GM19467 (cell line): ENCODE results near the gene EML1.

Source experiments
- ATAC-seq: cut with Tn5 transposase; IDR thresholded peaks from one replicate; pipeline ENCODE4 v1.9.1; 2021; ENCODE audit warnings: mild to moderate bottlenecking, moderate library complexity; ENCODE audit not compliant: unreplicated experiment

EML1 gene

GRCh38 chr14:99862136-99862535 is 68.9 kb downstream of the EML1 start:
- no peak for ATAC-seq

GRCh38 chr14:99863059-99863458 is 69.8 kb downstream of the EML1 start:
- no peak for ATAC-seq

GRCh38 chr14:99865408-99865807 is 72.2 kb downstream of the EML1 start:
- no peak for ATAC-seq

- ATAC-seq, result no peak
Observed at GRCh38 chr14:99870617-99871016, 77.4 kb downstream of the EML1 start.

GRCh38 chr14:99871771-99872170 is 78.6 kb downstream of the EML1 start:
- ATAC-seq, result no peak

DNA sequence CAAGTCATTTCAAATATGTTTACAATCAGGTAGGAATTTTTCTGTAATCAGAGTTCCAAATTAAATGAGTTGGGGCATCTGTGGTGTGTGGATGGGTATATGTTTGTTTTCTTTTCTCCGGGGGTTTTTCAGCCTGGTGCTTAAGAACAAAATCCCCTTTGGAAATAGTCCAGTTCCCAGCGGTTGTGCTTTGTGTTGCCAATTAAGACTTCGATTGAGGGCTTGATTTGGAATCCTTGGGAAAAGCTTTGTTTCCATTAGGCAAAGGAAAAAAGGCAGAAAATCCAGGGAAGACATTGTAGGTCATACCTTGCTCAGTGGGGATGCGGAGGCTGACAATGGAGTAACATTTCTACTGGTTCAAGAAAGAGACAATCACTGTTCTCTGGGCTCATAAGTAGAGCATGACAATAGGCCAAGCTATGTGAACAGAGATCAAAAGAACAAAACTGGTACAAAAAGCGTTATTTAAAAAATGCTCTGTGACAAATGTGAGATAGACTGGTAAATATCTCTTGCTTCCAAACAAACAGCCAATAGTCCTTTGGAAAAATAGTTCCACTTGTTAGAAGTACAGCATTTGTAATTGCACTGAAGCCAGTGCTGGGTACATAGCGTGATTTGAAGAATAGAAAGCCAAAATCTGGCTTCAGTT is 79.7 kb downstream of the EML1 start:
- ATAC-seq, result no peak

GRCh38 chr14:99873653-99874052 is 80.4 kb downstream of the EML1 start:
- no peak for ATAC-seq

GRCh38 chr14:99874306-99874705 is 81.1 kb downstream of the EML1 start:
- ATAC-seq, result no peak

DNA sequence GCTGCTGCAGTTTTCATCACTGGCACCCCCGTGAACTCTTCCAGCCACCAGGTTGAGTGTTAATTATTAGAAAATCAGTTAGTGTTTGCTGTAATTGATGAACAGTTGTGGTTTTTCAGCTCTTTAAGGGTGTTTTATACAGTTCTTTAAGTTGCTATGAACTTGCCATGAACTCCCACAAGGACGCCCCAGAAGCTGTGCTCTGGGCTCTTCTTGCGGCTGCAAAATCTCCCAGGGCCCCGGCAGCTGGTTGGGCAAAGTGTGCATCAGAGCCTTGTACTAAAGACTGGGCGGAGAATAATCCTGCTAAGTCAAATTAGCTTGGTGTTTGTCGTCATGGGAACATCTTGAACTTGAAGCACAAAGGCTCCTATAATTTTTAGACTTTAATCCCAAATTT is 82.2 kb downstream of the EML1 start:
- no peak for ATAC-seq

GRCh38 chr14:99875836-99876235 is 82.6 kb downstream of the EML1 start:
- ATAC-seq, result no peak

DNA sequence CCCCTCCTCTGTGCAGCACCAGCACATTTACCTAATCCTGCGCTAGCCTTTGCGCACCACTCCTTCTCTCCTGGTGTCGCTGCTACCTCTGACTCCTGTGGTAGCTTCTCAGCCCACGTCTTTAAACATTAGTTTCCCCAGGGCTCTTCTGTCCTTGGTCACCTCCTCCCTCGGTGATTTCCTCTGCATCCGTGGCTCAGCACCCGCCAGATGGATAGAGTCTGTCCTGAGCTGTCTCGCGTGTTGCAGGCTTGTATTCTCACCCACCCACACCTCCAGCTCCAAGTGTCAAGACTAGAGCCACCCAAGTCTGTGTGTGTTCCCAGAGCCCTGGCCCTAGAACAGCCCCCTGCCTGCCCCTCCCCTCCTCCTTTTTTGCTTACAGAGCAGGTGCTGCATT is 83.2 kb downstream of the EML1 start:
- ATAC-seq, result no peak

DNA sequence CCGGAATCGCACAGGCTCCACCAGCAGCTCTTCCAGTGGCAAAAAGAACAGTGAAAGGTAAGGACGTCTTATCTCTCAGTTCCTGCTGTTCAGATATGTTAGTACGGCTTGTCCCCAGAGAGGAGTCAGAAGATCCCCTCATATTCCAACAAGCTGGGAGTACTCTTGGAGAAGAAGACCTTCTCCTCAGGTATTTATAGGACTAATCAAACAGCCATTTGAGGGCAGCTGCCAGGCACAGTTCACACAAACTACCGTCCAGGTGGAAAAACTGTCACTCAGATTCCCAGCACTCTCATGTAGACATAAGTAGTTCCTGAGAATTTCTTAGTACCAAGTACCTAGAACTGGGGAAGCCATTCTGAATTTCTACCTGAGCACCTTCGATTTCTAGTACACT is 85.3 kb downstream of the EML1 start:
- no peak for ATAC-seq

GRCh38 chr14:99879401-99880295 is 86.4 kb downstream of the EML1 start:
- ATAC-seq, result no peak

GRCh38 chr14:99880651-99881420 is 87.6 kb downstream of the EML1 start:
- ATAC-seq, result no peak

DNA sequence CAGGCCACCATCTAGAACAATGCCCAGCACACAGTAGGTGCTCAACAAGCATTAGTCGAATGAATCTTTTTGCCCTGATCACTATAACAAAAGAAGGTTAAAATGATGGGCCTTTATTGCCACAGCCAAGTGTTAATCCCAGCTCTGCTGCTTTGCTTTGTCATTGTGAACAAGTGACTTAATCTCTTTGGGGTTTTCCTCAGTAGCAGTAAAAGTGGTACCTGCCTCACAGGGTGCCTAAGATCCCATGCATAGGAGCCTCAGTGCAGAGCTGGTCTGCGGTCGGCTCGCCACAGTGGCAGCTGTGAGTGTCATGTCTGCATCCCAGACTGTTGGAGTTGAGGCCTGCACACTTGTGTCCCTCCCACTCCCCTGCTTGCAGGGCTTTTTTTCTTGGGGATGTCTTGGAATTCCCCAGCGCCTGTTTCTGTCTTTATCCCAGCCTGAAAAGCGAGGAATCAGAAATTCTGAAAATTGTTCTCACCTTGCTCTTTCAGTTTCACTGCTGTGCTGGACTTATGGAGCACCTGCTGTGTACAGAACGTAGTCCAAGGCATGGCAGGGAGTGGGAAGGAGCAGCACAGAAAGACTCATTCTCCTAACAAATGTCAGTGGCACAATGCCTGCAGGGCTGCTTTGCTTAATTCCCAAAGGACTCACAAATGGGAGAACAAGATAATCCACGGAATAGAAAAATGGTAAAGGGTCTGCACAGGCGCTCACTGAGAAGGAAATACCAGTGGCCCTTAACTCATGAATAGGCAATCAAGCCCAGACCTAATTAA is 90.8 kb downstream of the EML1 start:
- no peak for ATAC-seq

GRCh38 chr14:99884834-99885648 is 91.8 kb downstream of the EML1 start:
- peak; percentile 82 for ATAC-seq

GRCh38 chr14:99885649-99885958 is 92.4 kb downstream of the EML1 start:
- ATAC-seq, result no peak

GRCh38 chr14:99887407-99887806 is 94.2 kb downstream of the EML1 start:
- ATAC-seq, result no peak

- ATAC-seq, result no peak
Observed at GRCh38 chr14:99888149-99888548, 94.9 kb downstream of the EML1 start.

DNA sequence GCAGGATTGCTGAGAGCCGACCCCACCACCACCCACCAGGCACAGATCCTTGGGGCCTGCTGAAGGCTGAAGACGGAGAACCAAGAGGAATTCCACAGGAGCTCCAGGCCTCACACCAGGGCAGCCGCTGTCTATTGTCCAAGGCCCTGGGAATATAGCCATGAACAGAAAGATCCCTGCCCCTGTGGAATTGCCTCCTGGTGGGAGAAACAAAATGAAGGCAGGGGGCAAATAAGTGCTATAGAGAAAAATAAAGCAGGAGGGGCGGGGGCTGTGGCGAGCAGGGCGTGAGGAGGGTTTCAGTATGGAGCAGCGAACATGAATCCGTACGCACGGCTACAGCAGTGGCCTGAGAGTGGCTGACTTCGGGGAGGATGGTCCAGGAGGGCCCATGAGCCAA is 96.1 kb downstream of the EML1 start:
- no peak for ATAC-seq
